HG03439 (cell line): ENCODE results near the gene FUT7.
"Not testable (repeated sequence)": the region's sequence is repeated elsewhere in the genome, so short reads cannot be mapped to it uniquely, and the experiment has no call there.

Experiments
- ATAC-seq: cut with Tn5 transposase; IDR thresholded peaks from one replicate; pipeline ENCODE4 v1.9.1; 2021; ENCODE audit warnings: mild to moderate bottlenecking, moderate library complexity; ENCODE audit not compliant: unreplicated experiment

FUT7 gene

GRCh38 chr9:137066096-137066861 is 34.4 kb upstream of the FUT7 start:
- ATAC-seq: no peak

DNA sequence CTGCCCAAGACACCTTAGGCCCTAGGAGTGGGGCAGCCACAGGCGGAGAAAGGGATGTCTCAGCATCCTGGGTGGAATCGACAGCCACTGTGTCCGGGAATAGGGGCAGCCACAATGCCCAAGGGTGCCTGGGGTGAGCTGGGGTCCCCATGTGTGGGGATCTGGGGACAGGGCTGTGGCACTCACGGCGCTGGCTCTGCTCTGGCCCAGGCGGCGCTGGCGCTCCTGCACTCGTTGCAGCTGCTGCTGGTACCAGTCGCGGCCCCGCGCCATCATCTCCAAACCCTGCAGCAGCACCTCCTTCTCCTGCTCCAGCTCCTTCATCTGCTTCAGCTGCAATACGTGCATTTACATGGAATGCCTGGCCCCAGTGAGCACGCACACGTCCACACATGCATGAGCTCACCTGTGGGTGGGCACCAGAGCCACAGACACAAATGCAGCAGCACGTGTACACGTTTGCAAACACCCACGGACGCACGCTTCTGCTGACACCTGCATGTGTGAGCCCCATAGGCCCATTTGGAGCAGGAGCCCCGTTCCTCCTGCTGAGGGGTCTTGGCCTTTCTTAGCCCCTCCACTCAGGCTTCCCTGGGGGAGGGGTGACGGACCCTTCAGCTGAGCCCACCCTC is 33.6 kb upstream of the FUT7 start:
- ATAC-seq: no peak

GRCh38 chr9:137064880-137065164 is 32.9 kb upstream of the FUT7 start:
- no peak for ATAC-seq

- ATAC-seq: no peak
These were observed 32.4 kb upstream of the FUT7 start for GRCh38 chr9:137064027-137064879.

DNA sequence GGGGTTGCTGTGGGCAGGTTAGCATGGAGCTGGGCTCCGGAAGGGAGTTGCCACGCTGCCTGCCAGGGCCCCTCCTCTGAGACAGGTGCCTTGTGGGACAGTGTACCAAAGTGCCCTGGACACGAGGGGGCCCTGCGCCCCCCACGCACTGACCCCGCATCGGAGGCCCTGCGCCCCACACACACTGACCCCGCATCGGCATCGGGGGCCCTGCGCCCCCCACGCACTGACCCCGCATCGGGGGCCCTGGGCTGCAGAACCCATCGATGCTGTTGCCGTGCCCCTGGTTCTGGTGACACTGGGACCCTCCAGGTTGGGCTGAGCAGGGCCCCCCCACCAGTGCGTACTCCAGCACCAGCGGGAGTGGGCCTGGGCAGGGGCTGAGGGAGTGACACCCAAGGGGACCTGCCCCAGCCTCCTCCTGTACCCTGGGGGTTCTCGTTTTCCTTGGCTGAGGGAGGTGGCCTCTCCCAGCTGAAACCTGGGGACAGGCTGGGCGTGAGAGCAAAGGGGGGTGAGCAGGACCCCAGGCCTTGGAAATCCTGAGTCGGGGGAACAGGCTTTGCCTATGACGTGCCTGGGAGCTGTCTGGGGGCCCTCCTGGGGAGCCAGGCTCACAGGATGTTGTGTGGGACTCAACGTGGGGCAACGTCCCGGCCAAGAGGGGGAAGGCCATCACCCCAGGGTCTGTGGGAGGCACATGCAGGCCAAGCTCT is 31.6 kb upstream of the FUT7 start:
- no peak for ATAC-seq

DNA sequence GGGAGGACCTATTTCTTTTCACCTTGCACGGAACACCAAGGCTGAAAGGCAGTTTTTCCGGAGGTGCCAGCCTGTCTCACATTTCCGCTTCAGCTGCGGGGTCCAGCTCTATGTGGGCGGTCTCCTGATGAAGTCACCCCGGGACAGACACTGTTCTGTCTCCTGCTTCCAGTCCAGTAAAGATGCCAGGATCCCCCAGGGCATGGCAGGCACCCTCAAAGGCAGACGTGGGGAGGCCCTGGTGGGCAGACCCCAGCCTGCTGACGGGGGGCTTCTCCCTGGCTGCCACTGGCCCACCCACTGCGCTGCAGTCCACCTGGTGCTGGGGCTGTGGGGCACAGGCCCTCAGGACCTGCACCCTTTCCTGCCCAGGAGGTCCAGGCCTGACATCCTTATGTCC is 30.9 kb upstream of the FUT7 start:
- ATAC-seq: not testable (repeated sequence)

- ATAC-seq: no peak
These were observed 30.5 kb upstream of the FUT7 start for GRCh38 chr9:137062384-137062783.

- no peak for ATAC-seq
These were observed 26.8 kb upstream of the FUT7 start for GRCh38 chr9:137058521-137059234.

GRCh38 chr9:137057545-137057944 is 25.7 kb upstream of the FUT7 start:
- no peak for ATAC-seq

GRCh38 chr9:137056739-137057415 is 25.0 kb upstream of the FUT7 start:
- no peak for ATAC-seq

- ATAC-seq: no peak
These were observed 23.8 kb upstream of the FUT7 start for GRCh38 chr9:137055385-137056364.

- ATAC-seq: no peak
These were observed 23.1 kb upstream of the FUT7 start for GRCh38 chr9:137054932-137055384.

- no peak for ATAC-seq
These were observed 22.4 kb upstream of the FUT7 start, which contains the start of gene ENTPD2 for GRCh38 chr9:137053944-137054931. TSS of gene ENTPD2 (minus strand) at chr9:137054061. CDS start at chr9:137053997, 64 bp downstream.

- no peak for ATAC-seq
These were observed 21.4 kb upstream of the FUT7 start for GRCh38 chr9:137052998-137053943.

GRCh38 chr9:137052293-137052692 is 20.4 kb upstream of the FUT7 start:
- ATAC-seq: no peak

- ATAC-seq: no peak
These were observed 19.3 kb upstream of the FUT7 start for GRCh38 chr9:137051145-137051724.
